ENCODE measurements around the gene VCL.
"Not testable (repeated sequence)": the region's sequence is repeated elsewhere in the genome, so short reads cannot be mapped to it uniquely, and the experiment has no call there.

Gene VCL

DNA sequence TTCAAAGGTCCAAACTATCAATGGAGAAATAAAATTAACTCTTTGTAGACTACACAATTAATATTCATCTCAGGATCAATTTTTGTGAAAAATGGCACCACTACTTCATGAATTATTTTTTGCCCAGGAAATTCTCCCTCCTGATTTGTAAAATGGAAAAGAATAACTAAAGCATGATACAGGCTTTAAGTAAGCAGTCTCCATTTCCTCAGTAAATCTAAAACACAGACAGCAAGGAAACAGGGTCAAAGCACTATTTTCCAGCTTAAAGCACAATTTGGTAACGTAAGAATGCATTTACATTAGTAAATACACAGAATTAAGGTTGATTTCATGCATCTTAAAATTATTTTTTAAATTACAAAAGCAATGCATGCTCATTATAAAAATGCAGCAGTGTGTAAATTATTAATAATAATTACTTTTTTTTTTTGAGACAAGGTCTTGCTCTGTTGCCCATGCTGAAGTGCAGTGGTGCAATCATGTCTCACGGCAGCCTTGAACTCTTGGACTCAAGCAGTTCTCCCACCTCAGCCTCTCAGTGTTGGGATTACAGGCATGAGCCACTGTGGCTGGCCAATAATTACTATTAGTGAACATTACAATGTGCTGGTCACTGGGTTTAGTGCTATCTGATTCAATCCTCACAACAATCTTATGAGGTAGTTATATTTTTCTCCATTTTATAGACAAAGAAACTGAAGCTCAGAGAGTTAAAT is 26.1 kb upstream of the VCL start:
- no peak for DNase-seq (ENCODE audit: low read depth in 2 of 3, low spot score in 2 of 3)

DNA sequence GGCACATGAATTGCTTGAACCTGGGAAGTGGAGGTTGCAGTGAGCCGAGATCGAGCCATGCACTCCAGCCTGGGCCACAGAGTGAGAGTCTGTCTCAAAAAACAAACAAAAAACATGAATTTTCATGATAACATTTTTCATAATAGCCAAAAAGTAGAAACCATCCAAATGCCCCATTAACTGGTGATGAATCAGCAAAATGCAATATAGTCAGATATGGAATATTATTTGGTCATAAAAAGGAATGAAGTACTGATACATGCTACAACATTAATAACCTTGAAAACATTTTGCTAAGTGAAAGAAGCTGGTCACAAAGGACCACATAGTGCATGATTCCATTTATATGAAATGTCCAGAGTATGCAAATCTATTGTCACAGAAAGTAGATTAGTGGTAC is 24.5 kb upstream of the VCL start:
- DNase-seq (ENCODE audit: low read depth in 2 of 3, low spot score in 2 of 3) = no peak

DNA sequence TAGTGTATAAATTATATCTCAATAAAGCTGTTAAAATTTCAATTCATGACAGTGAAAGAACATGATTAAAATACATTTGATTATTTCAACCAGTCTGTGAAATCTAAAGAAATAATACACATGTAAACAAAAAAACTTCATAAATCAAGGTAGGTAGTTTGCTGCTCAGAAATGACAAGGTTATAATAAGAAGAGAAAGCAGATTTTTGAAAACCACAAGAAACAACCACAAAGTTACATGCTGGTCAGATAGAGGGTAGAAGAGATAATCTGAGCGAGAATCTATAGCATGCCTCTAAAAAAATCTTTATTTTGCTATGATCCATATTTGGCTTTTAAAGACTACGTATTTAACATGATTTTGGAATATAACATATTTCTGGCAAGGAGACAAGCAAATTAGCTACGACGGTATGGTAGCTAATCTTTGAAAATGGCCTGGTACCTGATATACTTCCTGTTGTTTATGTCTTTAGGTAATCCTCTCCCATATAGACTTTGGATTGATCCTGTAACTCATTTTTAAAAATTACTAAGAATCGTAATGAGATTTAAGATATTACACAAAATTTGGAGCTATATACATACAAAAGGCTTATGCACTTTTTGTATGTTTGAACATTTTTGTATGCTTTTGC is 23.5 kb upstream of the VCL start:
- DNase-seq (ENCODE audit: low read depth in 2 of 3, low spot score in 2 of 3) = no peak

DNA sequence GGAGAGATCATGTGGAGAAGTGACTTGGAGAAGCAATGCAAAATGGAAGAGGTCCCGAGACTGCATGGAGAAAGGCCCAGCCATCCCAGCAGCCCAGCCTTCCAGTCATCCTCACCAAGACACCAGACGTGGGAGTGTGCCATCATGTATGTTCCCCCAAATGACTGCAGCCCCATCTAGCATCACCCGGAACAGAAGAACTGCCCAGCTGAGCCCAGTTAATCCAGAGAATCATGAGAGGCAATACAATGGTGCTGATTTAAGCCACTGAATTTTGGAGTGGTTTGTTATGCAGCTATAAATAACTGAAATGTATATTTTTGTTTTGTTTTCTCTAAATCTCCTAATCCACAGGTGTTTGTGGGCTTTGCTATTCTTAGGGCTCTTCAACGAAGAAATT is 22.5 kb upstream of the VCL start:
- no peak for DNase-seq (ENCODE audit: low read depth in 2 of 3, low spot score in 2 of 3)

DNA sequence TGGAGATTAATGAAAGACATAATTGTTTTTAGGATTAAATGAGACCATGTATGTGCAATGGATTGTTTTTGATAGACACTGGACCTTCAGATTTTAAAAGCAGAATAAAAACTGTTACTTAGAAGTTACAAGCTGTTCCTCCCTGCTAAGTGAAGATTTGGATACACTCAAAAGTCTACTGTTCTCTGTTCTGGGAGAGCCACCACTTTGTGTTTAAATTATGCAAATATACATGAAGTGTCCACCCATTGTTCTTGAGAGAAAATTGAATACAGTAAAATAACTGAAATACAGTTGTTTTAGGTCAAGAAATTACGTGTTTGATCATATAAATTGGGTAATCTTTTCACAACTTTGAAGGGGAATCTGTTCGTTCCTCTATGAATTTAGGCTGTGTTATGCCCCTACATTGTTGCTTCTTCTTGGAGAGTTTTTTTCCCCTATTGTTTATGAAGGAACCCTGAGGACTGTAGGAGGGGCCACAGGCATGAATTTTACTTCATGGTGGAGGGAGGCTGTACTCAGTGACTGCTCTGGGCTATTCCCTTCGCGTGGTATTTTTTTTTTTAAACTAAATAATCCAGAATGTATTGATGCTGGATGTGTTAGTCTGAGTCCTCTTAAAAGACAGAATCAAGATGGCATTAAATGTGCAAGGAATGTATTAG is 18.6 kb upstream of the VCL start:
- no peak for DNase-seq (ENCODE audit: low read depth in 2 of 3, low spot score in 2 of 3)

DNA sequence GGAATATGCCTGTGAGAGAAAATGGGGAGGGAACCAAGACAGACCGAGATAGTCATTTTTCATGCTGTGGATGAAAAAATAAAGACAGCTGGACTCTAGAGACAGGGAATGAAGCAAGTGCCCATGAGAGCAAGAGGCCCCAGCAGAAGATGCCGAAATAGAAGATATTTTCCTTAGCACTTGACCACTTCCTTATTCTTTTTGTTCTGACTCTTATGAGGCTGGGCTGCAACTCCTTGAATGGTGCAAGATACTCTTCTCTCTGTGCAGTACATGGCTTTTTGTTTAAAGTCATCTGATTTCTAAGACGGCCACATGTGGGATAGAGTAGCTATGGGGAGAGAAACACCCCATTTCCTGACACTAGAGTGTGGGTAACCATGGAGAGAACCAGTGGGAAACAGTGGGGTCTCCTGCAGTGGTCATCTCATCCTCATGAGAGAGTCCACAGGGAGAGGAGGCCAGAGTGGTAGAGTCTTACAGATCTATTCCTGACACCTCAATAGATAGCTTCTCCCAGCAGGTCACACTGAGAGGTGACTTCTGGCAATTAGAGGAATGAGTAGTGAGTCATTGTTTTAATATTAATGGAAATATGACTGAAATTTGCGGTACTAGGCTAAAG is 18.0 kb upstream of the VCL start:
- no peak for DNase-seq (ENCODE audit: low read depth in 2 of 3, low spot score in 2 of 3)

DNA sequence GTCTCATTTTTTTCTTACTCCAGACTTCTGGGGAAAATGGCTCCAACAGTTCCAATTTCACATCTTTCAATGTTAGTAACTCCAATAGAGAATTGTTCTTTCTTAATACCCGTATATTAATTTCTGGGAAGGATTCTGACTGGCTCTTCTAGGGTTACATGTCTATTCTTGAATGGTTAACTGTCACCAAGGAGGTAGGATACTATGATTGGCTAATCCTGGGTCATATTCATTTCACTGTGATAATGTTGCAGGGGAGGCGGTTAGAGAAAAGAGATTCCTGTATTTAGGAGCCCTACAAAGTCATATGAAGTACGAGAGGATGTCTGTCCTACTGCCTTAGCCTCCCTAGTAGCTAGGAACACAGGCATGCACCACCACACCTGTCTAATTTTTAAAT is 16.1 kb upstream of the VCL start:
- DNase-seq (ENCODE audit: low read depth in 2 of 3, low spot score in 2 of 3) = no peak

DNA sequence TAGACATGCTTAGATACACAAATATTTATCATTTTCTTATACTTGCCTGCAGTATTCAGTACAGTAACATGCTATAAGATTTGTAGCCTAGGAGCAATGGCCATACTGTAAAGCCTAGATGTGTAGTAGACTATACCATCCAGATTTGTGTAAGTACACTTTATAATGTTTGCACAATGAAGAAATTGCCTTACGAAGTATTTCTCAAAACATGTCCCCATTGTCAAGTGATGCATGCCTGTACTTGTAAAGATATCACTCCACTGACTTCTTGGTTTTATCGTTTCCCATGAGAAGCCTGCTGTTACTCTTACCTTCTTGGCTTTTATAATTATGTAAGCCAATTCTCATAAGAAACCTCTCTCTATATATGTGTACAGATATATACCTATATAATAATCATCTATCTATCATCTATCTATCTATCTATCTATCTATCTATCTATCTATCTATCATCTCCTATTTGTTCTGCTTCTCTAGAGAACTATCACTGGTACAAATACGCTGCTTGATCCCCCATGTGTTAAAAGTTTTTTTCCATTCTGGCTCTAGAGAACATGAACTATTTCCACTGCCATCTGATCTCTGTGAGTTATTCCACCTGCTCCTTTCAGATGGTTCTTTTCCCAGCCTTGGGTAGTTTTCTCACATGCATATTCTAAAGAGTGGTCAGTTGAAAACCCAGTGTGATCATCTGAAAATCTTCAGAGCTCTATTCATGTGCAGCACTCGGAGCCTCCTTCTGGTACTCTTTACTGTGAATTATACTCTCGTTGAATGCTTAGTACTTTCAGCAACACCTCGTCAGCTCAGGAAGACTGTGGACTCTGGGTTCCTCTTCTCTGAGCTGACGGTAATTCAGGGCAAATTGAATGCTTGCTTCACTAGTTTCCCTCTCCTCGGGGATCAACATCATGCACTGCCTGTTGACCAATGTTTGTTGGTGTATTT is 14.5 kb upstream of the VCL start:
- DNase-seq (ENCODE audit: low read depth in 2 of 3, low spot score in 2 of 3) = no peak

DNA sequence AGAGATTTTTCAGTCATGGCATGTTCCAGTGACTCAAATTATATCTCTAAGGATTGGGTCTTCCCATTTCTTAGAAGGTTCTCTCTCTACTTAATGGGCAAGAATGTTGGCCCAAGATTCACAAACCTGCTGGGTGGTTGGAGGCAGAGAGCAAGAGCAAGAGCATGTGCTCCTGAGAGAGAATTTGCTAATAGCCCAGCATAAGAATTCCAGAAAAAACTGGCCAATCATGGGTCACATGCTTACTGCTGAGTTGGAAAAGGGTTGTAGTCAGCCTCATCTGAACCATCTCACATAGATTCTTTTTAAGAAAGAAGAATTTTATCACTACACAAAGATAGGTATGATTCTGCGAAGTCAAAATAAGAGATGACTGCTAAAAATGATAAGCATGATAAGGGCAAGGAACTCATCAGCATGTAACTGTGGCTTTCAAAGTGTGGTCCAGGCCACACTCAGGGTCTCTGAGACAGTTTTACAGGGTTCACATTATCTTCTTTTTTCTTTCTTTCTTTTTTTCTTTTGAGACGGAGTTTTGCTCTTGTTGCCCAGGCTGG is 8.2 kb upstream of the VCL start:
- DNase-seq (ENCODE audit: low read depth in 2 of 3, low spot score in 2 of 3) = no peak

DNA sequence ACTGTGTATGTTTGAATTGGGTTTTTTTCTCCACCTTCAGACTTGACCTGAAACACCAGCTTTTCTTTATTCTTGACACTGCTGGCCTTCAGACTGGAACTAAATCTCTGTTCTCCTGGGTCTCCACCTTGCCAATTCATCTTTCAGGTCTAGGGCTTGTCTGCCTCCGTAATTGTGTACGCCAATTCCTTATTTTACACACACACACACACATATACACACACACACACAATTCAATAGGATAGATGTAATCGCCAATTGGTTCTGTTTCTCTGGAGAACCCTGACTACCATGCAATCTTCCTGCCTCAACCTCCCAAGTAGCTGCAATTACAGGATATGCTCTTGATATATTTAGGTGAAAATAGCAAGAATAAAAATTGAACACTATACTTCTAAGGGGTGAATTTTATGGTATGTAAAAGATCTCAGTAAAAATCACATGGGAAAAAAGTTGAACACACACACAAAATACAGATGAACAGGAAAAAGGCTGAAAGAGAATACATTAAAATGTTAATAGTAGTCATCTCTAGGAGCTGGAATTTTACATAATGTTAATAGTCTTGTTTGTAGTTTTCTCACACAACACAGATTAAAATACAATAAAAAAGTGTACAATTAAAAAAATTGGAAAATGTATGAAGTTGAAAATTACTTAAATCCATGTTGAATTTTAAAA is 6.6 kb upstream of the VCL start:
- no peak for DNase-seq (ENCODE audit: low read depth in 2 of 3, low spot score in 2 of 3)

DNA sequence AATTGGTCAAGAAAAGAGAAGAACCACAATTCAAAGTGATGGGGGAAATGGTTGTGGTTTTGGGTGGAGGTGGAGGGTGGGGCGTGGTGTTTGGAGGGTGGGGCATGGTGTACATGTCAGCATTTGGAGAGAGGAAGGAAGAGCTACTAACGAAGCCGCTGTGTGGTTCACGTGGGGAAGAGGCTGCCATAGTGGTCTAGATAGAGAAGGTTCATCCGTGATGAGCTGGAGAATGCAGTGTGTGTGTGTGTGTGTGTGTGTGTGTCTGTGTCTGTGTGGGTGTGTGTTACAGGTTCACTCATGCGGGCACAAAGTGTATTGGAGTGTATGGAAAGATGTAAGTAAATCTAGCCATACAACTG is 6.1 kb upstream of the VCL start:
- peak; percentile 23 to 46 (median 35) for DNase-seq (ENCODE audit: low read depth in 2 of 3, low spot score in 2 of 3)

DNA sequence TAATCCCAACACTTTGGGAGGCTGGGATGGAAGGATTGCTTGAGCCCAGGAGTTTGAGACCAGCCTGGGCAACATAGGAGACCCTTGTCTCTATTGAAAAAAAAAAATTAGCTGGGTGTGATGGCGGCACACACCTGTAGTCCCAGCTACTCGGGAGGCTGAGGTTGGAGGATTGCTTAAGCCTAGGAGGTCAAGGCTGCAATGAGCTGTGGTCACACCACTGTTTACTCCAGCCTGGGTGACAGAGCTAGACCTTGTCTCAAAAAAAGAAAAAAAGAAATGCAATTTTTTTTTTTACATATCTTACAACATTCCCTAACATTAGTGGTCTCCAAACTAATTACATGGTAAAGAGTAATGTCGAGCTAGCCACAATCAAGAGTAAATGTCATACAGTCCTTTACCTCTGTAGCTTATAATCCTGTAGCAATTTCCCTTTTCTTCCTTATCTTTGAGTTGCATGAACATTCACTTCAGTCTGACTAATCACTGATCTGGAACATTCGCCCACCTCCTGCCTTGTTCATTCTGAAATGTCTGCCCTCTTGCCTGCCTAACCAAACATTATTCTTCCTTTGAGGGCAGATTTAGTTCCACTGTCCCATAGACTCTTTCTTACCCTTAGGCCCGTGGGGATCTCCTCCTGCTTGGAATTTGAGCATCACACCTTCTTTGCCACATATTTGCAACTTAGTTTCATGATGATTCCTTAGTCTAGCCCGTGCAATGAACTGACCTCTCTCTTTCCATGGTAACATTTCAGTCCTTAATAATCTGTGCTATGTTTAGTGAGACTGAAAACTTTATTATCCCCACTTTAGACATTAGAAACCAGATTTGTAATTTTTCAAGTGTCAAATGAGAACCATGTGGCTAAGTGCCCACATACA is 4.8 kb upstream of the VCL start:
- no peak for DNase-seq (ENCODE audit: low read depth in 2 of 3, low spot score in 2 of 3)

DNA sequence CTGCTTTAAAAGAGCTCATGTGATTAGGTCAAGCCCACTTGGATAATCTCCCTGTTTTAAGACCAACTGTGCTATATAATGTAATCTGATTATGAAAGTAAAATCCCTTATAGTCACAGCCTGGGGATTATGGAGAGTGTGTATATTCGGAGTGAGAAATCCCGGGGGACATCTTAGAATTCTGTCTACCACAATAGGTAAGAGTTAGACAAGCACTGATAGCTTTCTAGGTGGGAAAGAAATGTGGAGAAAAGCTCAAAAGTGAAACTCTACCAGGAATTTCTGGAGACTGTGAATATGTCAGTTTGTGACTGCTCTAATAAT is 2.9 kb upstream of the VCL start:
- DNase-seq (ENCODE audit: low read depth in 2 of 3, low spot score in 2 of 3) = no peak

DNA sequence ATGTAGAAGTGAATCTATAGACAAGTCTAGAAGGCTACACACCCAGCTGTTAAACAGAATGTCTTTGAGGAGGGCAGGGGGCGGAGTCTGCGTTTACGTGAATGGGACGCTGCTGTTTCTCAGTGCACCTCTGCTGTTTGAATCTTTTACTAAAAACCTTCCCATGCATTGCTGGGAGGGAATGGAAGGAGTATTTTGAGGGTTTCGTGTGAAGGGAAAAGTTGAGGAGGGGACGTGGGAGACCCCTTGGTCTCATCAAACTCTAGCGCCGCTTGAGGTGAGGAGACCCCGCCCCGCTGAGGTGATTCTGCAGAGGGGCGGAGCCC is 492 bp upstream of the VCL start:
- DNase-seq (ENCODE audit: low read depth in 2 of 3, low spot score in 2 of 3) = no peak

DNA sequence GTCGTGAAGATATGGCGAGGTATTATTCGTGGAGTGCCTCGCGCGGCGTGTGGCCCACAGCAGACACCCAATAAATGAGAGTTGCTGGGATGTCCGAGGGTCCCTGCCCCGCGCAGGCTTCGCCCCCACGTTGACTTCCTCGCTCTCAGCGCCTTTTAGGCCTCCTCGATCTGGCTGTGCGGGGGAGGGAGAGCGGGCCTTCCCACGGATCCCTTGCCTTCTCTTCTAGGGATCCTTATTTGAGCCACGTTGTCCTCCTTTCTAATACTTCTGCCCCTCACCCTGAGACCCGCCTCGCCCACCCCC is 660 bp downstream of the VCL start:
- no peak for DNase-seq (ENCODE audit: low read depth in 2 of 3, low spot score in 2 of 3)

DNA sequence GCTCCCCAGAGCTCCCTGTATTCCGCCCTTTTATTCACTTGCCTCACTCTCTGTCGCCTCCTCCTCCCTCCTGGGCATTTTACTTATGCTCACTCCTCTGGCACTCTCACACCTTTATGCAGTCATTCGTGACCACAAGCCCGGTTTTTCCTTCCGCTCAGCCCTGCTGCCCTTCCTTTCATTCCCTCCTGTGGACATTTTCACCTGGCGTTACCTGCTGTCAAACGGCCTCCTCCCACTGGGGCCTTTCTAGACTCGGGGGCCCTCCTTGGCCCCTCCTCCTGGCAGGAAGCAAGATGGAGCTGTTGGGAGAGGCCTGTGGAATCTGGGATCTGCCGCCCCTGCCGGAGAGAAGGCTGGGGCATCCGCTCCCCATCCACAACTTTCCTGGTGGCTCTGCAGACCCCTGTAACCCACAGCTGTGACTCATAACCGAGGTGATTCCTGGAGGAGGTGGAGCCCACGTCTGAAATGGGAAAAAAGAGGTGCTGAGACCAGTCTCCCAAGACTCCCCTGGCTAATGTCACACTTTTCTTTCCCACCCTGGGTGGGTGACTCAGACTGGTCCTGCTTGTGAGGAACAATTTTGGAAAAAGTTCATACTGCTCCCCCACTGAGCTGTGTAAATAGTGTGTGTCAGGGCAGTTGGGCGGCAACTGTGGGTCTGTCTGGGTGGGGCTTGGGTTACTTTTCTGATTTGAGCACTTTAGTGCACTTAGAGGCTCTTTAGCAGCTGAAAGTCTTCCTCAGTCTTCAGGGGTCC is 1.2 kb downstream of the VCL start:
- DNase-seq (ENCODE audit: low read depth in 2 of 3, low spot score in 2 of 3) = no peak

DNA sequence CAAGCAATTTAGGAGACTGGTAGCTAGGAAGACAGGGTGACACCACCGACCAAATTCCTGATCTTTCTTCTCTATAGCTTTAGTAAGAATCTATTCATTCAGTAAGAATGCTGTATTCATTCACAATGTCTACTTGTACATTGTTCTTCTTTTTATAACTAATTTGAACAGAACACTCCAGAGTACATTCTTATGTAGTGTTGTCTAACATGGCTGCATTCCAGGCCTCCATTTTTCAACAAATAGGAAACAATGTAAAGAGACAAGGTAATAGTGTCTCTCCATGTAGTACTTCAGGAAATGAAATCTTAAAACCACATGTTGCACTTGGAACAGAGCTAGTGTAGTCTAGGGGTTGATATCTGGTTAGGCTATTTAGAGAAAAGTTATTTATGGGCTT is 1.8 kb downstream of the VCL start:
- DNase-seq (ENCODE audit: low read depth in 2 of 3, low spot score in 2 of 3) = no peak

DNA sequence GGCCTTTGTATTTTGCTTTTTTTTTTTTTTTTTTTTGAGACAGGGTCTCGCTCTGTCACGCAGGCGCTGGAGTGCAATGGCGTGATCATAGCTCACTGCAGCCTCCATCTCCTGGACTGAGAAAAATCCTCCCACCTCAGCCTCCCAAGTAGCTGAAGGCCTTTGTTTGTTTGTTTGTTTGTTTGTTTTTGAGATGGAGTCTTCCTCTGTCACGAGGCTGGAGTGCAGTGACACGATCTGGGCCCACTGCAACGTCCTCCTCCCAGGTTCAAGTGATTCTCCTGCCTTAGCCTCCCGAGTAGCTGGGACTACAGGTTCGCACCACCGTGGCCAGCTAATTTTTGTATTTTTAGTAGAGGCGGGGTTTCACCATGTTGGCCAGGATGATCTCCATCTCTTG is 2.3 kb downstream of the VCL start:
- not testable (repeated sequence) for DNase-seq (ENCODE audit: low read depth in 2 of 3, low spot score in 2 of 3)

All from activated CD8-positive, alpha-beta memory T cell treated with anti-CD3 and anti-CD28 coated beads for 48 hours (primary cell).